HUES48 (cell line): ENCODE results near the gene SLC28A2.
"Not testable (repeated sequence)": the region's sequence is repeated elsewhere in the genome, so short reads cannot be mapped to it uniquely, and the experiment has no call there.

Source experiments
- H3K27ac ChIP-seq: one replicate; pipeline ENCODE4 v1.7.0; 2013; ENCODE audit warnings: low read depth, low read length, inconsistent platforms
- H3K27me3 ChIP-seq: 2 replicates; pipeline ENCODE4 v1.6.1; 2013; ENCODE audit warnings: mild to moderate bottlenecking, low read length; ENCODE audit not compliant: control insufficient read depth, insufficient read depth
- H3K36me3 ChIP-seq: 2 replicates; pipeline ENCODE4 v1.6.1; 2013; ENCODE audit warnings: low read length; ENCODE audit not compliant: control insufficient read depth, insufficient read depth
- H3K4me1 ChIP-seq: 2 replicates; pipeline ENCODE4 v1.6.1; 2013; ENCODE audit warnings: mild to moderate bottlenecking, low read length; ENCODE audit not compliant: control insufficient read depth, insufficient read depth
- H3K4me3 ChIP-seq: 2 replicates; pipeline ENCODE4 v1.5.1; 2013; ENCODE audit warnings: mild to moderate bottlenecking, low read depth, low read length
- H3K9ac ChIP-seq: 2 replicates; pipeline ENCODE4 v1.6.1; 2013; ENCODE audit warnings: mild to moderate bottlenecking, low read depth, low read length, moderate library complexity
- H3K9me3 ChIP-seq: 2 replicates; pipeline ENCODE4 v1.6.1; 2013; ENCODE audit warnings: low read length; ENCODE audit not compliant: control insufficient read depth, insufficient read depth

SLC28A2 gene

DNA sequence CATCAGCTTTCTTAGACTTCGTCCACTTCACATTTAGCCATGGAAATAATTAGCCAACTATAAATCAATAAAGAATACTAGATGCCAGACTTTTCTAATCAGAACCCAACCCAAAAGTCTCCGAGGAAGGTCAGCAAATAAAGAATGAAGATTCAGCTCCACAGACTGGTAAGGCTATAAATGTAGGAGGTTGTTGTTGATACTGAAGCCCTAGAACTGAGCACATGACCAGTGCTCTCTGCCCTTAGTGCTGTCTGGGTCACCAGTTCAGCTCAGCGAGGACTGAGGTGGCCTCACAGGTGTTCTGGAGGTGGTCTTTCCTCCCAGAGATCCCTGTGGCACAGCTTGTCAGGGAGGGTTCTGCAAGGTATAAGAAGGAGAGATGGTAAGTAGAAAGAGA is 20.9 kb upstream of the SLC28A2 start:
- peaks cover 12% of the 10 kb centered on the region for H3K9me3 ChIP-seq
- no peaks in the 10 kb centered on the region for H3K27me3 ChIP-seq

DNA sequence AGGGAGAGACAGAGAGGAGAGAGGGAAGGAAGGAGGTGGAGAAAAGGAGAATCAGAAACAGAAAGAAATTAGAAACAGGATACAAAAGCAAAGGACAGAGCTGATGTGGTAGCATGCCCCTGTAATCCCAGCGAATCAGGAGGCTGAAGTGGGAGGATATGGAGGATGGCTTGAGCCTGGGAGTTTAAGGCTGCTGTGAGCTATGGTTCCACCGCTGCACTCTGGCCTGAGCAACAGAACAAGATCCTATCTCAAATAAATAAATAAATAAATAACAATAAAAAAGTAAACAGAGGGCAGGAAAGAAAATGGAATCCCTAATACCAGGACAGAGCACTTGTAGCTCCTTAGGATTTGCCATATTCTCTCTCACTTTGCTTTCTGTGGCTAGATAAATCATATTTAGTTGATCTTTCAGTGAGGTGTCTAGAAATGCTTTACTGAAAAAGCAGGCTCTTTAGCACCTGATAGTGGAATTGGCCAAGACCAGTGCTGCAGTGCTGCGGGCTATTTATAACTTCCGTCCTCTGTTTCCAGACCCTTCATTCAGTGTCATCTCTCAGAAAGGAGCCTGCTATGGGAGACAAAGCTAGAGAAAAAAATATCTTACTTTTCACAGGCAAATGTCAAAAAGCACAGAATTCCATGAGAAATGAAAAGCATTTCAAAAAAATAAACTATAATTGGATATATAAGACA is 20.0 kb upstream of the SLC28A2 start:
- H3K9ac ChIP-seq, result no peak overlapping the region
- no peaks in the 10 kb centered on the region for H3K4me1 ChIP-seq
- H3K4me3 ChIP-seq, result no peak overlapping the region
- peaks cover 12% of the 10 kb centered on the region for H3K9me3 ChIP-seq
- no peaks in the 10 kb centered on the region for H3K27me3 ChIP-seq
- no peak overlapping the region for H3K27ac ChIP-seq
- no peaks in the 10 kb centered on the region for H3K36me3 ChIP-seq

More for the DNA sequence above, 20.9 kb upstream of the SLC28A2 start:
- H3K36me3 ChIP-seq, result no peaks in the 10 kb centered on the region
- no peaks in the 10 kb centered on the region for H3K4me1 ChIP-seq
- no peak overlapping the region for H3K4me3 ChIP-seq
- H3K27ac ChIP-seq, result no peak overlapping the region
- H3K9ac ChIP-seq, result no peak overlapping the region

DNA sequence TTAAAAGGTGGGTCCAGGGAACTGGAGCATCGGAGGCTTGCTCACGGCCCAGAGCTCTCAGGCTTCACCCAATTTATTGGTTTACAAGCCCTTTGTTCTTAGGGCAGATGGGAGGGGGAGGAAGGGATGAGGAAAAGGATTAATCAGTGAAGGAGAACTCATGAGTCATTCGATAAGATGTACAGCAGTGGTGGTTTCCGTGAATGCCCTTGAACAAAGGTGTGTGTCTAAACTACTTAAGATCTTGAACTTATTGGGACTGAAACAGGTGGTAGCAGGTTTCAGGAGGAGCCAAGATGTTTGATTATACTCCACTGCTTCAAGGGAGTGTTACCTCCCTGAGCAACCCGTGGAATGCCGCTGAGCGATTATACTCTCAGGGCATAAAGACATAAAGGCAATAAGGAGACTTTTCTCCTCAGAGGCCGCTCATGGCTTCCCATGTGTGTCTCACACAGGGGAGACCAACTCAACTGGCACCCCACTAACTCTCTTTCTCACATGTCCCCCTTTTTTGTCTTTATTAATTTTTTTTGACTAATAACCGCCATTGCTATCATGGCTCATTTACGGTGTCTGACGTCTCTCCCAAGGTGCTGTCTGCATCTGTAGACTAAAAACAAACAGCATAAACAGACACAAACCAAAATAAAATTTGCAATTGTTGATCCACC is 17.3 kb upstream of the SLC28A2 start:
- H3K27ac ChIP-seq, result no peak overlapping the region
- H3K36me3 ChIP-seq, result no peaks in the 10 kb centered on the region
- no peaks in the 10 kb centered on the region for H3K27me3 ChIP-seq
- H3K4me3 ChIP-seq, result no peak overlapping the region
- H3K9ac ChIP-seq, result no peak overlapping the region
- peaks cover 22% of the 10 kb centered on the region for H3K9me3 ChIP-seq
- H3K4me1 ChIP-seq, result no peaks in the 10 kb centered on the region

DNA sequence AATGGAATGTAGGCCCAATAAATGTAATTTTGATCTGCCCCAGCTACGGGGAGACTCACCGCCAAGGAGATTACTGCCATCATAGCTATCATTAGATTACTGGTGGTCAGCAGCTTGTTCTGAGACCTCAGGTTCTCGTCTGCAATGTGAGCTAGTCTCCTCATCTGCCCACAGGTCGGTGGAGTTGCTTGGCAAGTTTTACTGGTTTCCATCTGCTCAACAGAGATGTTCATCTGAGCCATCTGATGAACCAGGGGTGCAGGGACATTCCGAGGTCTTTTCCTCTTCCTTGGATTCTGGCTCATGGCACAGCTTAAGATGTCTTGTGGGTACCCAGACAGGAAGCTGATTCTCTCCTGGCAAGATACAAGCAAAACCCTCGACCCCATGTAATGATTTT is 15.2 kb upstream of the SLC28A2 start:
- not testable (repeated sequence) for H3K27ac ChIP-seq, H3K27me3 ChIP-seq, H3K9ac ChIP-seq, H3K4me3 ChIP-seq, H3K36me3 ChIP-seq, H3K4me1 ChIP-seq
- H3K9me3 ChIP-seq, result peaks cover 40% of the 10 kb centered on the region

DNA sequence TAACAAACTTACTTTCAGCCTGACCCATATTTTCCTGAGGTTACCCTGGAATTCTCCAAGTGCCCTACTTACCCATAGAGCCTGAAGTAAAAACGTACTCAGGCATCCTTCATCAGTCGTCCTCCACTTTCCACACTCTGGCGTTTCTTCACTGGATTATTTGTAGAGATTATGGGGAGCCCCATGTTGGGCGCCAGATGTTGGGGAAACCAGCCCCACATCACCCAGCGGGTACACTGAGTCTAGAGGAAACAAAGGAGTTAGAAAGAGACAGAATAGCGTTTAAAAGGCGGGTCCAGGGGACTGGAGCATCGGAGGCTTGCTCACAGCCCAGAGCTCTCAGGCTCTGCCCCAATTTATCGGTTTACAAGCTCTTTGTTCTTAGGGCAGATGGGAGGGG is 9.7 kb upstream of the SLC28A2 start:
- H3K4me3 ChIP-seq, result no peak overlapping the region
- H3K27me3 ChIP-seq, result no peaks in the 10 kb centered on the region
- no peaks in the 10 kb centered on the region for H3K4me1 ChIP-seq
- no peak overlapping the region for H3K9ac ChIP-seq
- H3K27ac ChIP-seq, result no peak overlapping the region
- peaks cover 49% of the 10 kb centered on the region for H3K9me3 ChIP-seq
- H3K36me3 ChIP-seq, result no peaks in the 10 kb centered on the region

- Histone ChIP-seq H3K9ac (no peak overlapping the region), H3K27ac (no peak overlapping the region), H3K9me3 (peaks cover 5% of the 10 kb centered on the region), H3K27me3 (no peaks in the 10 kb centered on the region), H3K4me1 (no peaks in the 10 kb centered on the region), H3K4me3 (no peak overlapping the region), H3K36me3 (no peaks in the 10 kb centered on the region)
These were observed 2.8 kb upstream of the SLC28A2 start for GRCh38 chr15:45249125-45249780.

DNA sequence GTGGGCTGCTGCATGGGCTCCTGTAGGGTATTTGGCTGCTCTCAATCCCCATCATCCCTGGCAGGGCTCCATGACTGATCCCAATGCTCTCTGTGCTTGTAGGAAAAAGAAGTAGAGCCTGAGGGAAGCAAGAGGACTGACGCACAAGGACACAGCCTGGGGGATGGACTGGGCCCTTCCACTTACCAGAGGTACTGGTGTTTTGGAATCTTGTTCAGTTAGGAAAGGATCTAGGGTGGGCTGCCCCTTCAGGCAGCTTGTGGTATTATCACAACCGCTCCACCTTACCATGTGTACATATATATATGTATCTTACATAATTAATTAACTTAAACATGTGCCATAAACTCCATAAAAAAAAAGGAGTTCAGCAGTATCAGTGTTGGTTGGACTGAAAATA is 1.3 kb downstream of the SLC28A2 start:
- Histone ChIP-seq H3K27ac (no peak overlapping the region), H3K9ac (no peak overlapping the region), H3K9me3 (no peaks in the 10 kb centered on the region), H3K4me3 (no peak overlapping the region), H3K27me3 (no peaks in the 10 kb centered on the region), H3K4me1 (no peaks in the 10 kb centered on the region), H3K36me3 (no peaks in the 10 kb centered on the region)

DNA sequence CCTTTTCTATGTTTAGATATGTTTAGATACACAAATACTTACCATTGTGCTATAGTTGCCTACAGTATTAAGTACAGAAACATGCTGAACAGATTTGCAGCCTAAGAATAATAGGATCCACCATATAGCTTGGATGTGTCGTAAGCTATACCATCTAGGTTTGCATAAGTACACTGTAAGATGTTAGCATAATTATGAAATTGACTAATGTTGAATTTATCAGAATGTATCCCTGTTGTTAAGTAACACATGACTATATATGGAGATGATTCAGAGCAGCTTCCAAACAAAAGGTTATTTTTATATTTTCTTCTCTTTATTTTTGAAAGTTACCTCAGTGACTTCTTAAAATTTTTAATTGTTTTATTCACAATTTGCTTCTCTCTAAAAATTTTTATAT is 2.4 kb downstream of the SLC28A2 start:
- Histone ChIP-seq H3K4me1 (no peaks in the 10 kb centered on the region), H3K27me3 (no peaks in the 10 kb centered on the region), H3K36me3 (no peaks in the 10 kb centered on the region), H3K9ac (no peak overlapping the region), H3K9me3 (no peaks in the 10 kb centered on the region), H3K4me3 (no peak overlapping the region), H3K27ac (no peak overlapping the region)

GRCh38 chr15:45254824-45255223 is 2.8 kb downstream of the SLC28A2 start:
- not testable (repeated sequence) for H3K9ac ChIP-seq, H3K27me3 ChIP-seq, H3K27ac ChIP-seq, H3K36me3 ChIP-seq, H3K4me3 ChIP-seq, H3K4me1 ChIP-seq, H3K9me3 ChIP-seq

GRCh38 chr15:45259796-45260195 is 7.8 kb downstream of the SLC28A2 start:
- Histone ChIP-seq H3K4me1 (no peaks in the 10 kb centered on the region), H3K27me3 (no peaks in the 10 kb centered on the region), H3K9me3 (no peaks in the 10 kb centered on the region), H3K27ac (no peak overlapping the region), H3K9ac (no peak overlapping the region), H3K4me3 (no peak overlapping the region), H3K36me3 (no peaks in the 10 kb centered on the region)

GRCh38 chr15:45262906-45263461 is 10.9 kb downstream of the SLC28A2 start:
- Histone ChIP-seq H3K4me1 (no peaks in the 10 kb centered on the region), H3K27me3 (no peaks in the 10 kb centered on the region), H3K9me3 (no peaks in the 10 kb centered on the region), H3K4me3 (no peak overlapping the region), H3K9ac (no peak overlapping the region), H3K27ac (no peak overlapping the region), H3K36me3 (no peaks in the 10 kb centered on the region)
